Endothelial cell of umbilical vein (primary cell): Measurements from ENCODE around the gene LIPG.

Experiments
- CTCF ChIP-seq, 2 donors: IDR thresholded peaks; 1 replicate in 1 of 2; 2 replicates in 1 of 2; pipeline ENCODE4 v1.5.1; 2011; ENCODE audit warnings: low read length in 2 of 2, mild to moderate bottlenecking in 2 of 2, moderate library complexity in 2 of 2, control low read depth in 1 of 2, inconsistent platforms in 1 of 2, low read depth in 1 of 2; ENCODE audit not compliant: insufficient read depth in 1 of 2; ENCODE audit errors: extremely low read depth in 1 of 2
- MAX ChIP-seq: IDR thresholded peaks from 2 replicates; pipeline ENCODE4 v1.6.1; 2011; ENCODE audit not compliant: insufficient read depth, insufficient read length
- POLR2AphosphoS5 ChIP-seq: IDR thresholded peaks from 2 replicates; pipeline ENCODE4 v1.6.1; 2012; ENCODE audit warnings: low read depth, mild to moderate bottlenecking, control low read depth, low read length, moderate library complexity; ENCODE audit not compliant: insufficient read depth

DNA sequence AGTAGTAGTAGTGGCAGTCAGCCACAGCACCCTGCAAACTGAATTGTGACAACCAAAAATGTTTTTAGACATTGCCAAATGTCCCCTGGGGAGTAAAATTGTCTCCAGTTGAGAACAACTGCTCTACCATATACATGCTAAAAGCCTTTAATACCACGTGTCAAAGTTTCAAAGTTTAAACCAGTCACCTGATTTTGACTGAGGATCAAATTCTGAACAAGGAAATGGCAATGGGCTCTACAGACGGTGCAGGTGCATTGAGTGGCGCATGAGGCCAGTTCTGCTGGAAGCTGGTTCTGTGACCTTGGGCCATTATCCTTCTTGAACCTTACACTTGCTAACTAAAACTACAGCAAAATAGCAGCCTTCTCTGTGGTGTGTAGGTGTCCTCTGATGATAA, 85.0 kb downstream of the LIPG start:
- TF ChIP-seq CTCF (IDR thresholded peaks at IDR 0.05; ENCODE audit: extremely low read depth in 1 of 2, insufficient read depth in 1 of 2, low read depth in 1 of 2, low read length in 2 of 2) = no peak
- no peak for TF ChIP-seq MAX
- TF ChIP-seq POLR2AphosphoS5 = no peak
